HepG2 (cell line): ENCODE measurements around the gene APBB1. TPM values are rescaled to one million over a fixed set of nuclear protein-coding genes. Genes with fewer than 3 reads are reported as not detected.
A peak's percentile ranks its signal among the peaks of the same experiment; 100 is the strongest.

Experiments used
- CAMTA2 ChIP-seq: sonication (generic); formaldehyde crosslinking; IDR thresholded peaks from 2 replicates; pipeline ENCODE4 v1.4.0; 2020; ENCODE audit warnings: mild to moderate bottlenecking, missing genetic modification reagents, borderline replicate concordance
- EP300 ChIP-seq, 3 experiments: sonication (generic) in 1 of 3; formaldehyde crosslinking in 1 of 3; IDR thresholded peaks; 2 replicates each; pipeline versions ENCODE4 v1.5.1 to v1.6.1; 2011 to 2020; ENCODE audit warnings: low read depth in 2 of 3, low read length in 2 of 3, borderline replicate concordance in 1 of 3, improper control_type of control experiment in 1 of 3, mild to moderate bottlenecking in 1 of 3, missing genetic modification reagents in 1 of 3, moderate library complexity in 1 of 3
- FOXK1 ChIP-seq: sonication (generic); formaldehyde crosslinking; IDR thresholded peaks from 2 replicates; pipeline ENCODE4 v1.4.0; 2020; ENCODE audit warnings: low read depth, missing genetic modification reagents, borderline replicate concordance
- FOXO1 ChIP-seq: sonication (generic); formaldehyde crosslinking; IDR thresholded peaks from 2 replicates; pipeline ENCODE4 v1.4.0; 2020; ENCODE audit warnings: missing genetic modification reagents
- FOXP1 ChIP-seq, 2 experiments: fragments of 450-650 bp in 1 of 2; IDR thresholded peaks; 2 replicates each; pipeline ENCODE4 v1.6.1; 2017 to 2018; ENCODE audit warnings: antibody characterized with exemption in 1 of 2
- ISL2 ChIP-seq: sonication (generic); formaldehyde crosslinking; IDR thresholded peaks from 2 replicates; pipeline ENCODE4 v1.5.0; 2020; ENCODE audit warnings: missing genetic modification reagents
- MIXL1 ChIP-seq: IDR thresholded peaks from 2 replicates; pipeline ENCODE4 v1.6.1; 2016
- SKI ChIP-seq: fragments of 450-650 bp; IDR thresholded peaks from one replicate; pipeline ENCODE4 v1.6.1; 2018; ENCODE audit warnings: mild to moderate bottlenecking; ENCODE audit not compliant: partially characterized antibody
- SOX5 ChIP-seq: IDR thresholded peaks from 2 replicates; pipeline ENCODE4 v1.6.1; 2016; ENCODE audit warnings: borderline replicate concordance
- ZNF292 ChIP-seq: sonication (generic); formaldehyde crosslinking; IDR thresholded peaks from 2 replicates; pipeline ENCODE4 v1.8.1; 2022; ENCODE audit warnings: mild to moderate bottlenecking, low read depth, missing genetic modification reagents, borderline replicate concordance
- ZNF609 ChIP-seq: sonication (generic); formaldehyde crosslinking; IDR thresholded peaks from 2 replicates; pipeline ENCODE4 v1.4.0; 2020; ENCODE audit warnings: mild to moderate bottlenecking, missing genetic modification reagents, borderline replicate concordance
- polyA plus RNA-seq, 8 experiments: library from polyadenylated mRNA; depleted of rRNA in 3 of 8; stranded (reverse) in 7 of 8; unstranded in 1 of 8; fragments of >200 nt; fragmentation: Illumina TruSeq in 4 of 8; extraction: Trizol in 4 of 8; gene quantifications; 2 replicates each; pipeline versions ENCODE4 v1.2.1 to v1.2.3, GENCODE V29; 2011 to 2016; ENCODE audit warnings: low read depth in 4 of 8, missing spikeins in 1 of 8, mixed read lengths in 1 of 8; ENCODE audit not compliant: insufficient read depth in 1 of 8
- total RNA-seq, 5 experiments: library from RNA; depleted of rRNA; stranded (reverse); fragments of >200 nt; fragmentation: Illumina TruSeq; extraction: Trizol; gene quantifications; 2 replicates each; pipeline ENCODE4 v1.2.3, GENCODE V29; 2016; ENCODE audit warnings: low read depth in 1 of 5
- TF ChIP-seq, protein P1 (sequence below): sonication (generic); formaldehyde crosslinking; IDR thresholded peaks from 2 replicates; pipeline ENCODE4 v1.9.0; 2022; ENCODE audit warnings: missing genetic modification reagents, mild to moderate bottlenecking, borderline replicate concordance
- TF ChIP-seq, protein P2 (sequence below): IDR thresholded peaks from 2 replicates; pipeline ENCODE4 v1.4.0; 2020; ENCODE audit warnings: mild to moderate bottlenecking, missing genetic modification reagents
- TF ChIP-seq, protein P3 (sequence below): sonication (generic); formaldehyde crosslinking; IDR thresholded peaks from 2 replicates; pipeline ENCODE4 v1.4.0; 2020; ENCODE audit warnings: missing genetic modification reagents

The APBB1 gene
- total and polyA plus RNA-seq, 2 of the 13 experiments (the other 11 are each of a cell fraction or from before 2014, with no cell fraction given), result 1.7 to 3.5 TPM

GRCh38 chr11:6440906-6441358, 22.0 kb upstream of the APBB1 start, which contains the start of gene HPX (continued):
- TF ChIP-seq FOXP1 (IDR thresholded peaks at IDR 0.05) (no peak), FOXP1 (CRISPR knock-in tag; IDR thresholded peaks at IDR 0.05) (peak; percentile 48; the same call in 1 of the 2 replicates), MIXL1 (CRISPR knock-in tag) (peak; percentile 52; the same call in 1 of the 2 replicates), SOX5 (CRISPR knock-in tag) (peak; percentile 53; the same call in 1 of the 2 replicates), ISL2 (CRISPR knock-in tag) (0 out of 2 replicates have a peak, but pooled peaks have one; percentile 43), SKI (peak; percentile 78), CAMTA2 (CRISPR knock-in tag) (0 out of 2 replicates have a peak, but pooled peaks have one; percentile 49), FOXK1 (CRISPR knock-in tag) (peak; percentile 30; the same call in 1 of the 2 replicates), FOXO1 (CRISPR knock-in tag) (peak; percentile 47; the same call in 1 of the 2 replicates), ZNF292 (CRISPR knock-in tag) (peak; percentile 46; the same call in 1 of the 2 replicates), EP300 (IDR thresholded peaks at IDR 0.05; ENCODE audit: low read depth in 2 of 2, low read length in 2 of 2) (peak; percentile 54 to 86; a peak in 3 of 4 replicates), EP300 (CRISPR knock-in tag; IDR thresholded peaks at IDR 0.05; ENCODE audit: borderline replicate concordance) (peak; percentile 78), ZNF609 (CRISPR knock-in tag) (peak; percentile 77; the same call in 1 of the 2 replicates)
- TF ChIP-seq, protein P1, sequence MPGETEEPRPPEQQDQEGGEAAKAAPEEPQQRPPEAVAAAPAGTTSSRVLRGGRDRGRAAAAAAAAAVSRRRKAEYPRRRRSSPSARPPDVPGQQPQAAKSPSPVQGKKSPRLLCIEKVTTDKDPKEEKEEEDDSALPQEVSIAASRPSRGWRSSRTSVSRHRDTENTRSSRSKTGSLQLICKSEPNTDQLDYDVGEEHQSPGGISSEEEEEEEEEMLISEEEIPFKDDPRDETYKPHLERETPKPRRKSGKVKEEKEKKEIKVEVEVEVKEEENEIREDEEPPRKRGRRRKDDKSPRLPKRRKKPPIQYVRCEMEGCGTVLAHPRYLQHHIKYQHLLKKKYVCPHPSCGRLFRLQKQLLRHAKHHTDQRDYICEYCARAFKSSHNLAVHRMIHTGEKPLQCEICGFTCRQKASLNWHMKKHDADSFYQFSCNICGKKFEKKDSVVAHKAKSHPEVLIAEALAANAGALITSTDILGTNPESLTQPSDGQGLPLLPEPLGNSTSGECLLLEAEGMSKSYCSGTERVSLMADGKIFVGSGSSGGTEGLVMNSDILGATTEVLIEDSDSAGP (CRISPR knock-in tag), result peak; percentile 41; the same call in 1 of the 2 replicates
- TF ChIP-seq, protein P2, sequence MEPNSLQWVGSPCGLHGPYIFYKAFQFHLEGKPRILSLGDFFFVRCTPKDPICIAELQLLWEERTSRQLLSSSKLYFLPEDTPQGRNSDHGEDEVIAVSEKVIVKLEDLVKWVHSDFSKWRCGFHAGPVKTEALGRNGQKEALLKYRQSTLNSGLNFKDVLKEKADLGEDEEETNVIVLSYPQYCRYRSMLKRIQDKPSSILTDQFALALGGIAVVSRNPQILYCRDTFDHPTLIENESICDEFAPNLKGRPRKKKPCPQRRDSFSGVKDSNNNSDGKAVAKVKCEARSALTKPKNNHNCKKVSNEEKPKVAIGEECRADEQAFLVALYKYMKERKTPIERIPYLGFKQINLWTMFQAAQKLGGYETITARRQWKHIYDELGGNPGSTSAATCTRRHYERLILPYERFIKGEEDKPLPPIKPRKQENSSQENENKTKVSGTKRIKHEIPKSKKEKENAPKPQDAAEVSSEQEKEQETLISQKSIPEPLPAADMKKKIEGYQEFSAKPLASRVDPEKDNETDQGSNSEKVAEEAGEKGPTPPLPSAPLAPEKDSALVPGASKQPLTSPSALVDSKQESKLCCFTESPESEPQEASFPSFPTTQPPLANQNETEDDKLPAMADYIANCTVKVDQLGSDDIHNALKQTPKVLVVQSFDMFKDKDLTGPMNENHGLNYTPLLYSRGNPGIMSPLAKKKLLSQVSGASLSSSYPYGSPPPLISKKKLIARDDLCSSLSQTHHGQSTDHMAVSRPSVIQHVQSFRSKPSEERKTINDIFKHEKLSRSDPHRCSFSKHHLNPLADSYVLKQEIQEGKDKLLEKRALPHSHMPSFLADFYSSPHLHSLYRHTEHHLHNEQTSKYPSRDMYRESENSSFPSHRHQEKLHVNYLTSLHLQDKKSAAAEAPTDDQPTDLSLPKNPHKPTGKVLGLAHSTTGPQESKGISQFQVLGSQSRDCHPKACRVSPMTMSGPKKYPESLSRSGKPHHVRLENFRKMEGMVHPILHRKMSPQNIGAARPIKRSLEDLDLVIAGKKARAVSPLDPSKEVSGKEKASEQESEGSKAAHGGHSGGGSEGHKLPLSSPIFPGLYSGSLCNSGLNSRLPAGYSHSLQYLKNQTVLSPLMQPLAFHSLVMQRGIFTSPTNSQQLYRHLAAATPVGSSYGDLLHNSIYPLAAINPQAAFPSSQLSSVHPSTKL (CRISPR knock-in tag), result peak; percentile 86
- TF ChIP-seq, protein P3, sequence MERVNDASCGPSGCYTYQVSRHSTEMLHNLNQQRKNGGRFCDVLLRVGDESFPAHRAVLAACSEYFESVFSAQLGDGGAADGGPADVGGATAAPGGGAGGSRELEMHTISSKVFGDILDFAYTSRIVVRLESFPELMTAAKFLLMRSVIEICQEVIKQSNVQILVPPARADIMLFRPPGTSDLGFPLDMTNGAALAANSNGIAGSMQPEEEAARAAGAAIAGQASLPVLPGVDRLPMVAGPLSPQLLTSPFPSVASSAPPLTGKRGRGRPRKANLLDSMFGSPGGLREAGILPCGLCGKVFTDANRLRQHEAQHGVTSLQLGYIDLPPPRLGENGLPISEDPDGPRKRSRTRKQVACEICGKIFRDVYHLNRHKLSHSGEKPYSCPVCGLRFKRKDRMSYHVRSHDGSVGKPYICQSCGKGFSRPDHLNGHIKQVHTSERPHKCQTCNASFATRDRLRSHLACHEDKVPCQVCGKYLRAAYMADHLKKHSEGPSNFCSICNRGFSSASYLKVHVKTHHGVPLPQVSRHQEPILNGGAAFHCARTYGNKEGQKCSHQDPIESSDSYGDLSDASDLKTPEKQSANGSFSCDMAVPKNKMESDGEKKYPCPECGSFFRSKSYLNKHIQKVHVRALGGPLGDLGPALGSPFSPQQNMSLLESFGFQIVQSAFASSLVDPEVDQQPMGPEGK (CRISPR knock-in tag), result peak; percentile 92
